H1 (cell line): ENCODE data around the gene HNRNPU. TPM values are rescaled to one million over a fixed set of nuclear protein-coding genes. Genes with fewer than 3 reads are reported as not detected.

Experiments
- CTBP2 ChIP-seq: IDR thresholded peaks from 2 replicates; pipeline ENCODE4 v1.7.0; 2011; ENCODE audit warnings: borderline replicate concordance, mild to moderate bottlenecking, moderate library complexity, mixed read lengths, low read length; ENCODE audit not compliant: insufficient read depth, insufficient read length
- POLR2AphosphoS5 ChIP-seq: IDR thresholded peaks from 2 replicates; pipeline ENCODE4 v1.6.1; 2011; ENCODE audit warnings: low read depth, low read length
- polyA plus RNA-seq, 7 experiments: library from polyadenylated mRNA; depleted of rRNA in 3 of 7; stranded (reverse) in 5 of 7; unstranded in 2 of 7; fragments of >200 nt in 5 of 7; fragments of 200-250 nt in 2 of 7; gene quantifications; 1 replicate in 5 of 7; 2 replicates in 1 of 7; 4 replicates in 1 of 7; pipeline versions ENCODE4 v1.2.1 to v1.2.3, GENCODE V29; 2011 to 2013; ENCODE audit warnings: missing spikeins in 2 of 7, mixed read lengths in 2 of 7
- total RNA-seq: library from RNA; stranded (reverse); fragmentation: NEBNext Ultra II Directional; extraction: Animal tissue kit (Norgen Biotek cat#: 25700); gene quantifications from 2 replicates; pipeline ENCODE4 v1.2.1, GENCODE V29; 2021

The HNRNPU gene
- total and polyA plus RNA-seq, 2 of the 8 experiments (the other 6 are each of a cell fraction or from before 2014, with no cell fraction given): 95.6 to 606 TPM

- TF ChIP-seq POLR2AphosphoS5 (no peak; the same call in 1 of the 2 replicates), CTBP2 (no peak)
Observed at GRCh38 chr1:244862699-244863490, 1.4 kb downstream of the HNRNPU start (continued).
